Embryonic facial prominence (tissue), 1 donor: ENCODE data around the gene ANKRD33B.
"Not testable (repeated sequence)": the region's sequence is repeated elsewhere in the genome, so short reads cannot be mapped to it uniquely, and the experiment has no call there.

ENCODE experiments used
- DNase-seq: peaks from one replicate; pipeline ENCODE4 v3.0.0-alpha.2; 2016; ENCODE audit errors: extremely low spot score

ANKRD33B gene

GRCh38 chr5:10660135-10660534, 96.3 kb downstream of the ANKRD33B start:
- no peak for DNase-seq

DNA sequence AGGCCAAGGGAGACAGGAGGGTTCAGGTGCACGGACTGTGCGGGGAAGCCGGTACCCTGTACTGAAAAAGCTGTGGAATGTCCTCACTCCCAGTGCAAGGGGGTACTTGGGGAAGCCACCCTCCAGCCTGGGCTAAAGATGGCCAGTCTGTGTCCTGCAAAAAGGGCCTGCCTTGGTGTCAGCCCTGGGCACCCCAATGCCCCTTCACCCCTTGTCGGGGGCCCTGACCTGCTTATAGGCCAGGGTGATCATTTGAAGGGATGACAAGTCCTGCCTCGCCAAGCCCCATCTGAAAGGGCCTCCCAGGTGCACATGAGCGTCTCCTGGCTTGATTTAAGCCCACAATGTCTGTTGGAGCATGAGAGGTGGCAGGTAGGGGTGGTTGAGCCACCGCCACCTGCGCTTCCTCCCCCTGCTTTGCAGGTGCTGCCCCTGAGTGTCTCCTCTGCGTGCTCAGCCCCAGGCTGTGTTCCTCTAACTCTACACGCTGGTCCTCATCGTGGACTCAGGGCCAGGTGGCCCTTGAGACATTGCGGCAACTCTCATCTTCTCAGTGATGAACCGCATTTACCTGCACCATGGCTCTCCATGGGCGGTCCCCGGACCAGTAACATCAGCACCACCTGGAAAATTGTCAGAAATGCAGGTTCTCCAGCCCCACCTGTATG, 97.0 kb downstream of the ANKRD33B start:
- DNase-seq: no peak

GRCh38 chr5:10661401-10661800, 97.5 kb downstream of the ANKRD33B start:
- DNase-seq: no peak

DNA sequence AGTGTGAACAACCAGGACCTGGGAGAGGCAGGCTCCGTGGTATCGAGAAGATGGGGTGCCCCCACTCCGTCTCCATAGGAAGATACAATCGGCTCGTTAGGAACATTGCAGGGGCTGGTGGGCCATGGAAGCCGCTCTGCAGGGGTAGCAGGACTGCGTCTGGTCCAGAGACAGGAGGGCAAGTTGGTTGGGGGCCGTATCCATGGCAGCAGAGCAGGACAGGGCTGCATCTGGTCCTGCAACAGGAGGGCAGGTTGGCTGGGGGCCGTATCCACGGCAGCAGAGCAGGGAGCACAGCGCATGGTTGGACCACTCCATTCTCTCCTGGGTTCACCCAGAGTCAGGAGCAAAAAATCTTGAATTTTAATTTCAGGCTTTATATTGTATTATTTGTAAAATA, 98.2 kb downstream of the ANKRD33B start:
- no peak for DNase-seq

- DNase-seq: no peak
Observed at GRCh38 chr5:10662661-10663488, 99.0 kb downstream of the ANKRD33B start.

- no peak for DNase-seq
Observed at GRCh38 chr5:10663489-10664179, 99.8 kb downstream of the ANKRD33B start.

DNA sequence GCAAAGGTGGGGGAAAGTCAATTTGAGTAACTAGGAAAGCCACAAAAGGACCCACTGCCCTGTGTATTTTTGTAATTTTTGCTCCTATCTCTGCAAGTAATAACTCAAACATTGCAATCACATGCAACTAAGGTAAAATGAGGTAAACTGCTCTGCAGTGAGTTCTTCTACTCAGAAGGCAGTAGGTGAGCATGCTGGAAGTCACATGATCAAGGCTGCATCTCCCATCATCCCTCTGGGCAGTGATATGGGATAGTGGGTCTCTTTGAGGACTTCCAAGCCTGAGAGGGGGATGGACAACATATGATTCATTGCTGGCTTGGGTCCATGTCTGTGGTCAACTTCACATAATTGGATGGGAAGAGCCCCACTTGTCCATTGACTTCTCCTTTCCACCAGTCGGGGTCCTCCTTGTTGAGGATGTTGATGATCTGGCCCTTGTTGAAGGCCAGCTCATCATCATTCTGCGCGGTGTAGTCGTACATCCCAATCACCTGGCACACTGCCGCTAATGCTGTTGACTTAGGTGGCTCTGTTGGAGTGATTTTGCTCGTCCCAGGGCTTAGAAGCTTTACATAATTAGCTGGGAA, 100.4 kb downstream of the ANKRD33B start:
- DNase-seq: not testable (repeated sequence)

- DNase-seq: no peak
Observed at GRCh38 chr5:10665799-10666198, 101.9 kb downstream of the ANKRD33B start.

DNA sequence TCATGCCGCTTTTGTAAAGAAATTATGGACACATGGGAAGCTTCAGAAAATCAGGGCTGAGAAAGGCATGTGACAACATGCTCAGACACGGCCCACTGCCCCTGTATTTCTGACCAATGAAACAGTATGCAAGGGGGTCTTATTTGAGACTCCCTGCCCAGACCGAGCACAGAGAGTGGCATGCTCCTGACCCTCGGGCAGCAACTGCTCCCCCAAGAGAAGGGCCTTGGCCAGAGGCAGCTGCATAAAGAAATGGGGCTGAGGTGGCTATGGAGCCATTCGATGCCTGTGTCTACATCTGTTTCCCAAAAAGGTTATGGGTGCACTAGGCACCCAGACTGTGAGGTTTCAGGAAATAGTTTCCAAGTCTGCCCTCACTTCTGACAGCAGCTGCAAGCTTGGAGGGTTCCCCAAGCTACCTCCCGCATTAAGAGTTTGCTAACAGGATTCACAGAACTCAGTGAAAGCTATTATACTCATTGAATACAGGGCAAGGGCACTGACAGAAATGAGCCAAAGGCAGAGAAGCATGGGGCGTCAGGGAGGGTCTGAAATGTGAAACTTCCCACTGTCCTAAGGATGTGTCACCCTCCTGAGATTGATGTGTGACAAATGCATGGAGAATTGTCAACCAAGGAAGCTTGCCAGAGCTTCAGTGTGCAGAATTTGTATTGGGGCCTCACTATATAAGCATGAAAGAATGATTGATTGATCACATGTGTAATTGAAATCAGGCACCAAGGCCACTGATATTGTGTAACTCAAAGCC, 102.8 kb downstream of the ANKRD33B start:
- no peak for DNase-seq

GRCh38 chr5:10667431-10668057, 103.7 kb downstream of the ANKRD33B start:
- no peak for DNase-seq

DNA sequence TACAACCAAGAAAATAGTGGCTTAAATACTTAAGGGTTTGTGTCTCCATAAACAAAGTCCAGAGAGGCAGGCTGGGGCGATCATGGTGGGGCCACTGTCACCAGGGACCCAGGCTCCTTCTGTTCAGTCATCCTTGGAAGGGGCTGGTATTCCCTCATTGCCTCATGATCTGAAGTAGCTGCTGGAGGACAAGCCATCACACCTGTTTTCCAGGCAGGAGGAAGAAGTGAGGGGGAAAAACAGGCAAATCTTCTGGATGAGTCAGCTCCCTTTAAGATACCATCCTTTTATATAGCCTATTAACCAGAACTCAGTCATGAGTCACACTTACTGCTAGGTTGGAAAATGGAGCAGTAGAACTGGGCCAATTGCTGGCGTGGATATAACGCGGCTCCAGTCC, 104.8 kb downstream of the ANKRD33B start:
- DNase-seq: no peak

DNA sequence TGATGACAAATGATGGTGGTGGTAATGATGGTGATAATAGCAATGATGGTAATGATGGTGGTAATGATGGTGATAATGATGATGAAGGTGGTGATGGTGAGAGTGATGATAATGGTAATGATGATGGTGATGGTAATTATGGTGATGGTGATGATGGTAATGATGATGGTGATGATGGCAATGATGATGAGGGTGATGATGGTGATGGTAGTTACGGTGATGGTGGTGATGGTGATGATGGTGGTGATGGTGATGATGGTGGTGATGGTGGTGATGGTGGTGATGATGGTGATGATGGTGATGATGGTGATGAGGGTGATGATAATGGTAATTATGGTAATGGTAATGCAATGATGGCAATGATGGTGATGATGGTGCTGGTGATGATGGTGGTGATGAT, 106.1 kb downstream of the ANKRD33B start:
- DNase-seq: no peak

GRCh38 chr5:10671041-10672008, 107.5 kb downstream of the ANKRD33B start:
- no peak for DNase-seq

- DNase-seq: no peak
Observed at GRCh38 chr5:10672146-10673016, 108.5 kb downstream of the ANKRD33B start.

DNA sequence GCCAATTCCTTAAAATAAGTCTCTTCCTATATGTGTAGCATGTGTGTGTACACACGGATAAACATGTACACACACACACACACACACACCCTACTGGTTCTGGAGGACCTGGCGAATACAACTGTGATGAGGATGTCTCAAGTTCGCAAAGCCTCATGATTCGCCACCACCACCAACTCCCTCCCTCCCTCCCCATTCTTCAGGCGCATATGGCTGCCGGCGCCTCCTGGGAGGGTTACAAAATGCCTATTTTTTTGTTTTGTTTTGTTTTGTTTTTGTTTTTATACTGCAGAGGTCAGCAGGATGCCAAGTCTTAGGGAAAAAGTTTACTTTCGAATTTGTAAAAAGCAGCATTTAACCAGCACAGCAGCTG, 109.1 kb downstream of the ANKRD33B start:
- DNase-seq: no peak

GRCh38 chr5:10673407-10673806, 109.5 kb downstream of the ANKRD33B start:
- DNase-seq: no peak

- DNase-seq: no peak
Observed at GRCh38 chr5:10674096-10674495, 110.2 kb downstream of the ANKRD33B start.

GRCh38 chr5:10674582-10674981, 110.7 kb downstream of the ANKRD33B start:
- no peak for DNase-seq

DNA sequence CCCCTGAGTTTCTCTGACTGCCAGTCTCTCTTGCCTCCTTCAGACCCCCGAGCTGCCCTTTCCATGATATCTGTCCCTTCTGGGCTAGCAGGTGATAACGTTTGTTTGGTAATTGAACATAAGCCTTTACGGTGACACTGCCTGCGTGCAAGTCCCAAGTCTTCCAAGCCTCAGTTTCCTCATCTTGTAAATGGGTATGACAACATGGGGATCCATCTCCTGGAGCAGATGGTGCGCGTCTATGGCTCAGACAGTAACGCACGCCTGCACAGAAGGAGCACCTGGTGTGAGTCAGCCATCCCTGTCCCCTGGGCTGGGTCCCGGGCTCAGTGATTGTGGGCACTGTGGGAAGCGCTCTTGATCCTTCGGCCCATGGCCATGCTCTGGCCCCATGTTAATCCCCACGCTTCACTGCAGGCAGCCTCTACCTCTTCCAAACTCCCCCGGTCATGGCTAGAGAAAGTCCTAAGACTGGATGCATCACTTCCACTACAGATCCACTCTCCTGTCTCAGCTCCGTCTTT, 111.4 kb downstream of the ANKRD33B start:
- DNase-seq: no peak
